HFFc6 (cell line): ENCODE measurements around the gene HAP1. TPM values are rescaled to one million over a fixed set of nuclear protein-coding genes. Genes with fewer than 3 reads are reported as not detected.
"Not testable (repeated sequence)": the region's sequence is repeated elsewhere in the genome, so short reads cannot be mapped to it uniquely, and the experiment has no call there.

ENCODE experiments used
- DNase-seq: peaks from one replicate; pipeline ENCODE4 v3.0.0-alpha.2; 2018
- H3K27ac Mint-ChIP-seq: 2 replicates; pipeline ENCODE4 v1.8.0; 2020; ENCODE audit warnings: mild to moderate bottlenecking, mixed read lengths
- H3K27me3 Mint-ChIP-seq: 2 replicates; pipeline ENCODE4 v1.8.0; 2021; ENCODE audit warnings: mild to moderate bottlenecking, moderate library complexity, mixed read lengths; ENCODE audit not compliant: insufficient read depth
- H3K36me3 Mint-ChIP-seq: 2 replicates; pipeline ENCODE4 v1.8.0; 2021; ENCODE audit warnings: low read depth, mixed read lengths
- H3K4me1 Mint-ChIP-seq: 2 replicates; pipeline ENCODE4 v1.8.0; 2020; ENCODE audit warnings: low read depth, mixed read lengths
- H3K4me3 Mint-ChIP-seq: 2 replicates; pipeline ENCODE4 v1.8.0; 2020; ENCODE audit warnings: mild to moderate bottlenecking, moderate library complexity, mixed read lengths
- H3K9me3 Mint-ChIP-seq: 2 replicates; pipeline ENCODE4 v1.8.0; 2020; ENCODE audit warnings: mild to moderate bottlenecking, mixed read lengths
- total RNA-seq, 6 experiments: library from RNA; stranded (reverse); fragmentation: NEBNext Ultra II Directional; extraction: Animal tissue kit (Norgen Biotek cat#: 25700); gene quantifications; 2 replicates in 1 of 6; 3 replicates in 5 of 6; pipeline ENCODE4 v1.2.3, GENCODE V29; 2021
- TF ChIP-seq, protein P1 (sequence below): fragments of 200-600 bp; sonication (generic); IDR thresholded peaks from 2 replicates; pipeline ENCODE4 v1.5.0; 2021; ENCODE audit warnings: antibody characterized with exemption, mild to moderate bottlenecking

Gene HAP1
- total RNA-seq, 6 experiments from 2014 or later: 0.09 to 0.12 TPM; not detected in 4

DNA sequence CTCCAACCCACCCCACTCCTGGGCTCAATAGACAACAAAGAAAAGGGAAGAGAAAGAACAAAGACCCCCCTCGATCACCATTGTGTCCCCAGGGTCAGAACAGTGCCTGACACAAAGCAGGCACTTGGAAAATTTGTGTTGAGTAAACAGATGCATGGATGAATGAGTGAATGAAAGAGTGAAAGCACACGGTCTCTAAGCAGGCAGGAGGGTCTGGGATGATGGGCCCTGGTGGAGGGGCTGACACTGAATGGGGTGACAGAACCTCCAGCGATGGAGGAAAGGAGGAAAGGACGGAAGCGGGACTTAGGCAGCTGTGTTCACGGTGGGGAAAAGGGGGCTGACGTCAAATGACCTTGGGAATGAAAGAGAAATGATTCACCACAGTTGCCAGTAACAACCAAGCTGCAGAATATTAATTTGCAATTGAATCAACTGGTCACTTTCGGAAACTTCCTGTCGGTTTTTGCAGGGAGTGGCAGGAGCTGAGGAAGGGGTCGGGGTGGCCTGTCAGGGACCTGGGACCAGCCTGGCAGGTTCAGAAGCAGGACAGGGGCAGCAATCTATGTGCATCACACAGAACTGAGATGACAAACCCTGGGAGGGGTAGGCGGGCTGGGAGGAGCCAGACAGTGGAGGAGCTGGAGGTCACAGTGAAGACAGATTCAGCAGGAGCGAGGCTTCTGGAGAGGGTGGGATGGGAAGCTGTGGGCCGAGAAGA, 29.0 kb downstream of the HAP1 start:
- Mint-ChIP-seq H3K4me3 (peak overlapping the region; percentile 30; the same call in 1 of the 2 replicates), H3K27me3 (peaks cover 23% of the 10 kb centered on the region), H3K4me1 (peaks cover 11% of the 10 kb centered on the region), H3K36me3 (no peaks in the 10 kb centered on the region), H3K27ac (no peak overlapping the region), H3K9me3 (no peaks in the 10 kb centered on the region)
- DNase-seq: no peak
- TF ChIP-seq, protein P1, sequence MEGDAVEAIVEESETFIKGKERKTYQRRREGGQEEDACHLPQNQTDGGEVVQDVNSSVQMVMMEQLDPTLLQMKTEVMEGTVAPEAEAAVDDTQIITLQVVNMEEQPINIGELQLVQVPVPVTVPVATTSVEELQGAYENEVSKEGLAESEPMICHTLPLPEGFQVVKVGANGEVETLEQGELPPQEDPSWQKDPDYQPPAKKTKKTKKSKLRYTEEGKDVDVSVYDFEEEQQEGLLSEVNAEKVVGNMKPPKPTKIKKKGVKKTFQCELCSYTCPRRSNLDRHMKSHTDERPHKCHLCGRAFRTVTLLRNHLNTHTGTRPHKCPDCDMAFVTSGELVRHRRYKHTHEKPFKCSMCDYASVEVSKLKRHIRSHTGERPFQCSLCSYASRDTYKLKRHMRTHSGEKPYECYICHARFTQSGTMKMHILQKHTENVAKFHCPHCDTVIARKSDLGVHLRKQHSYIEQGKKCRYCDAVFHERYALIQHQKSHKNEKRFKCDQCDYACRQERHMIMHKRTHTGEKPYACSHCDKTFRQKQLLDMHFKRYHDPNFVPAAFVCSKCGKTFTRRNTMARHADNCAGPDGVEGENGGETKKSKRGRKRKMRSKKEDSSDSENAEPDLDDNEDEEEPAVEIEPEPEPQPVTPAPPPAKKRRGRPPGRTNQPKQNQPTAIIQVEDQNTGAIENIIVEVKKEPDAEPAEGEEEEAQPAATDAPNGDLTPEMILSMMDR: no peak

DNA sequence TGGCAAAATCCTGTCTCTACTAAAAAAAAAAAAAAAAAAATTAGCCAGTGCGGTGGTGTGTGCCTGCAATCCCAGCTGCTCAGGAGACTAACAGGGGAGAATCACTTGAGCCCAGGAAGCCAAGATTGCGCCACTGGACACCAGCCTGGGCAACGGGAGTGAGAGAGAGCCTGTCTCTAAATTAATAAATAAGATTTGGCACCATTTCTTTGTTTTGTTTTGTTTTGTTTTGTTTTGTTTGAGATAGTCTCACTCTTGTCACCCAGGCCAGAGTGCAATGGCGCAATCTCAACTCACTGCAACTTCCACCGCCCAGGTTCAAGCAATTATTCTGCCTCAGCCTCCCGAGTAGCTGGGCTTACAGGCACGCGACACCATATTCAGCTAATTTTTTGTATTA, 31.7 kb downstream of the HAP1 start:
- Mint-ChIP-seq H3K4me3 (no peak overlapping the region), H3K27me3 (peaks cover 21% of the 10 kb centered on the region), H3K27ac (no peak overlapping the region), H3K9me3 (no peaks in the 10 kb centered on the region), H3K4me1 (peaks cover 9% of the 10 kb centered on the region), H3K36me3 (no peaks in the 10 kb centered on the region)
- TF ChIP-seq, protein P1: no peak
- DNase-seq: no peak

DNA sequence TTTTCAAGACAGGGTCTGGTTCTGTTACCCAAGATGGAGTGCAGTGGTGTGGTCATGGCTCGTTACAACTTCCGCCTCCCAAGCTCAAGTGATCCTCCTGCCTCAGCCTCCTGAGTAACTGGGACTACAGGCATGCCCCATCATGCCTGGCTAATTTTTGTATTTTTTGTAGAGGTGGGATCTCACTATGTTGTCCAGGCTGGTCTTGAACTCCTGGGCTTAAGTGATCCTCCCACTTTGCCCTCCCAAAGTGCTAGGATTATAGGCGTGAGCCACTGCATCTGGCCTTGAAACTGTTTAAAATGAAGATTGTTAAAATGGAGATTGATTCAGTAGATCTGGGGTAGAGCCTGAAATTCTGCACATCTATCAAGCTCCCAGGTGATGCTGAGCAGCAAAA, 33.6 kb downstream of the HAP1 start:
- not testable (repeated sequence) for DNase-seq, H3K36me3 Mint-ChIP-seq, H3K4me3 Mint-ChIP-seq, H3K27ac Mint-ChIP-seq, H3K9me3 Mint-ChIP-seq
- Mint-ChIP-seq H3K4me1 (peaks cover 12% of the 10 kb centered on the region), H3K27me3 (peaks cover 10% of the 10 kb centered on the region)

DNA sequence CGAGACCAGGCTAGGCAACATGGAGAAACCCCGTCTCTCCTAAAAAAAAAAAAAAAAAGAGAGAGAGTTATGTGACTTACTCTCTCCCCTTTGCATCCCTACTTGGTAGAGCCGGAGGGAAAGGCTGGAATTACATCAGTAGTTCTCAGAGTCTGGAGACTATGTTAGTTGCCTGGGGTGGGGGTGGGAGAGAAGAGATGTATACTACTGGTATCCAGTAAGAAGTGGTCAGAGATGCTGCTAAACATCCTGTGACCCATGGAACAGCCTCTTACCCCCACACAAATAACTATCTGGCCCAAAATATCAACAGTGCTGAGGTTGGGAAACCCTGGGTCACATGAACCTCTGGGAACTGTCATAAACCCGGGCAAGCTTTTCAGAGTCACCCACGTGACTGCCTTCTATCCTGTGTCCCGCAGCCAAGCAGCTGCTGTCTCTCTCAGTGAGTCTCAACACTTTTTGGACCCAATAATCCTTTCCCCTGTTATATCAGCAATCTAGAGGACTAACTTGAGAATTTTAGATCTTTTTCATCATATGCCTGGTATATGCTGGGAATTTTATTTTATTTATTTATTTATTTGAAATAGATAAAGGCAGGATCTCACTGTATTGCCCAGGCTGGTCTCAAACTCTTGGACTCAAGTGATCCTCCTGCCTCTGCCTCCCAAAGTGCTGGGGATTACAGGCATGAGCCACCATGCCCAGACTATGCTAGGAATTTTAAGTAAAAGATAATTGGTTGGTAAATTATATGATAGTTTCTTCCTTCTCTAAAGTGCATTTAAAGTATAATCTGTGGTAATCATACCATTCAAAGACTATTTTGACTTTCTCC, 37.1 kb downstream of the HAP1 start:
- TF ChIP-seq, protein P1: no peak
- H3K9me3 Mint-ChIP-seq: no peaks in the 10 kb centered on the region
- H3K27me3 Mint-ChIP-seq: peaks cover 30% of the 10 kb centered on the region
- H3K27ac Mint-ChIP-seq: no peak overlapping the region
- peaks cover 11% of the 10 kb centered on the region for H3K4me1 Mint-ChIP-seq
- H3K36me3 Mint-ChIP-seq: peaks cover 12% of the 10 kb centered on the region
- H3K4me3 Mint-ChIP-seq: no peak overlapping the region
- DNase-seq: no peak

DNA sequence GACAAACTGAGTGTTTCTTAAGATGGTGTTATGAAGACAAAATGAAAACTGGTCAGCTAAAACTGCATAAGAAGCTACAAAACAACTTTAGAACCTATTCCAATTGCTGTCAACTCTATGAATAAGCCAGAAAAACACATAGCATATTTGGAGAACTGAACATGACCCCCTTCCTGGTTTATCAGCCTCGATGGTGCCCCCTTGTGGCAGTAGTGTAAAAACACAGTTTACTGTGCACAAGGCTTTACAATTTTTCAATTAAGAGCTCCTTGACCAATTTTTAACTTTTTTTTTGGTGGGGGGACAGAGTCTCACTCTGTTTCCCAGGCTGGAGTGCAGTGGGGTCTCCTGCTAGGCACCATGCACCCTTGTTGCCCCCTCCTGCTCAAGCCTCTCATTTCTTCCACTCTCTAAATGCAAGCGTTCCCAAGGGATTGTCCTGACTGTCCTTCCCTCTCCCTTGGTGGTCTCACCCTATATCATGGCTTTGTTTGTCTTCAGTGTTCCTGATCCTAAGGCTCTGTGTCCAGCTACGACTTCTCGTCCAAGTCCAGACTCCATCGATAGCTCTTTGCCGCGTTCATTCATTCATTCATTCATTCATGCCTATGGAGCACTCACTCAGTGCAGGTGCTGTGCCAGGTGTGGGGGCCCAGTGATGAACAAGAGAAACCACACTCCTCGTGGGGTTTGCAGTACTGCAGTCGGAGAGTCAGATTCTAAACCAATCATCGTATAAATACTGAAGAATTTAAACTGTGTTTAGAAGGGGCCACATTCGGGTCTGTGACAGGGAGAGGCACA, 38.3 kb downstream of the HAP1 start:
- Mint-ChIP-seq H3K9me3 (no peaks in the 10 kb centered on the region), H3K27me3 (peaks cover 31% of the 10 kb centered on the region), H3K36me3 (peaks cover 24% of the 10 kb centered on the region), H3K4me3 (no peak overlapping the region), H3K27ac (peak overlapping the region; percentile 4; the same call in 1 of the 2 replicates), H3K4me1 (peaks cover 21% of the 10 kb centered on the region)
- DNase-seq: peak; percentile 81
- TF ChIP-seq, protein P1: peak; percentile 94
